Embryonic facial prominence (tissue), 1 donor: Measurements from ENCODE around the gene PRSS48.
A peak's percentile ranks its signal among the peaks of the same experiment; 100 is the strongest.
"Not testable (repeated sequence)": the region's sequence is repeated elsewhere in the genome, so short reads cannot be mapped to it uniquely, and the experiment has no call there.

Experiments used
- DNase-seq: peaks from one replicate; pipeline ENCODE4 v3.0.0-alpha.2; 2016; ENCODE audit errors: extremely low spot score

Gene PRSS48

GRCh38 chr4:151276787-151277562 is at the start of gene PRSS48:
Gene PRSS48, plus strand, starts transcription at chr4:151277161. Its CDS starts 12 bp downstream, at chr4:151277173.
- no peak for DNase-seq

GRCh38 chr4:151227172-151227571 is 49.8 kb upstream of the PRSS48 start:
- DNase-seq: no peak

- DNase-seq: peak; percentile 73
These were observed 49.2 kb upstream of the PRSS48 start for GRCh38 chr4:151227731-151228130.

GRCh38 chr4:151228189-151229119 is 48.5 kb upstream of the PRSS48 start:
- DNase-seq: peak; percentile 58

GRCh38 chr4:151231915-151232595 is 44.9 kb upstream of the PRSS48 start:
- DNase-seq: no peak

GRCh38 chr4:151233600-151233999 is 43.4 kb upstream of the PRSS48 start:
- no peak for DNase-seq

GRCh38 chr4:151235373-151235772 is 41.6 kb upstream of the PRSS48 start:
- DNase-seq: not testable (repeated sequence)

- no peak for DNase-seq
These were observed 40.9 kb upstream of the PRSS48 start for GRCh38 chr4:151236036-151236435.

GRCh38 chr4:151238477-151238876 is 38.5 kb upstream of the PRSS48 start:
- no peak for DNase-seq

- DNase-seq: no peak
These were observed 37.4 kb upstream of the PRSS48 start for GRCh38 chr4:151239608-151240007.

GRCh38 chr4:151242305-151242704 is 34.7 kb upstream of the PRSS48 start:
- no peak for DNase-seq

- DNase-seq: no peak
These were observed 30.2 kb upstream of the PRSS48 start for GRCh38 chr4:151246742-151247141.

GRCh38 chr4:151247395-151247794 is 29.6 kb upstream of the PRSS48 start:
- DNase-seq: no peak

GRCh38 chr4:151248519-151248918 is 28.4 kb upstream of the PRSS48 start:
- no peak for DNase-seq

- no peak for DNase-seq
These were observed 26.3 kb upstream of the PRSS48 start for GRCh38 chr4:151250706-151251105.

- DNase-seq: no peak
These were observed 25.2 kb upstream of the PRSS48 start for GRCh38 chr4:151251603-151252304.

- DNase-seq: not testable (repeated sequence)
These were observed 21.7 kb upstream of the PRSS48 start for GRCh38 chr4:151255226-151255625.

GRCh38 chr4:151255680-151256079 is 21.3 kb upstream of the PRSS48 start:
- not testable (repeated sequence) for DNase-seq

GRCh38 chr4:151256134-151256533 is 20.8 kb upstream of the PRSS48 start:
- no peak for DNase-seq

GRCh38 chr4:151257704-151258103 is 19.3 kb upstream of the PRSS48 start:
- DNase-seq: no peak

- no peak for DNase-seq
These were observed 17.2 kb upstream of the PRSS48 start for GRCh38 chr4:151259752-151260151.
